HAP-1 (cell line): ENCODE measurements around the gene LAMA3.

ENCODE experiments used
- DNase-seq, 2 experiments: peaks; one replicate each; pipeline ENCODE4 v3.0.0-alpha.2; 2016 to 2020; ENCODE audit warnings: low spot score in 2 of 2
- H3K27me3 ChIP-seq: fragments of 250-450 bp; sonication (Bioruptor Pico); 2 replicates; pipeline ENCODE4 v1.5.1; 2020; ENCODE audit warnings: low read depth, mild to moderate bottlenecking, moderate library complexity
- H3K36me3 ChIP-seq: fragments of 250-450 bp; sonication (Bioruptor Pico); replicated peaks from 2 replicates; pipeline ENCODE4 v1.5.1; 2020; ENCODE audit warnings: mild to moderate bottlenecking
- H3K4me1 ChIP-seq: fragments of 250-450 bp; sonication (Bioruptor Pico); 2 replicates; pipeline ENCODE4 v1.5.1; 2020; ENCODE audit warnings: mild to moderate bottlenecking
- H3K4me3 ChIP-seq: fragments of 250-450 bp; sonication (Bioruptor Pico); 2 replicates; pipeline ENCODE4 v1.5.1; 2020; ENCODE audit warnings: mild to moderate bottlenecking, moderate library complexity
- H3K9me3 ChIP-seq: fragments of 250-450 bp; sonication (Bioruptor Pico); 2 replicates; pipeline ENCODE4 v1.5.1; 2020; ENCODE audit warnings: mild to moderate bottlenecking, moderate library complexity
- in situ Hi-C: fragments of 300-500 bp; cut with MboI; formaldehyde crosslinking; loops from 3 replicates; pipeline ENCODE4 v1.14.3; 2020; ENCODE audit warnings: low sequenced_read_pairs, inconsistent platforms, mixed read lengths

Gene LAMA3

DNA sequence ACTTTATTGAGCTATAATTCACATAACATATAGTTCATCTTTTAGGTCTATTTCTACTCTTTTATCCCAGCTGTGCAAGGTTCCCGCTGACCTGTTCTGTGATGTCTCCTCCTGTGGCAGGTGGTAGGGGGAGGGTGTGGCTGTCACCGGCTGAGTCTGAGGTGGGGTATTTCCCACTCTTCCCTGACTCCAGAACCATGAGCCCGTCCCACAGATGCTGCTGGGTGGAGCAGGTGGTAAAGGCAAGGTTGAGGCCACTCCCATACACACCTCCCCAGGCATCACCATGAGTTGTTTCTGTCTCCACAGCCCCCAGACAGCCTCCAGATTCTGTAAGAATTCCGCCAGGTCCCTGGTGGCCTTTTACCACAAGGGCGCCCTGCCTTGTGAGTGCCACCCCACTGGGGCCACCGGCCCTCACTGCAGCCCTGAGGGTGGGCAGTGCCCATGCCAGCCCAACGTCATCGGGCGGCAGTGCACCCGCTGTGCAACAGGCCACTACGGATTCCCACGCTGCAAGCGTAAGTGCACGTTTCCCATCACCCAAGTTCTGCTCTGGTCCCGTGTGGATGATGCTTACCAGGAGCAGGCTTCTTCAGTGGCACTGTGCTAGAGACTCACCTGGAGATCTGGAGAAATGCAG lies 156.9 kb downstream of the LAMA3 start:
- no peaks in the 10 kb centered on the region for H3K36me3 ChIP-seq
- no peaks in the 10 kb centered on the region for H3K27me3 ChIP-seq
- H3K9me3 ChIP-seq: no peaks in the 10 kb centered on the region
- no peak overlapping the region for H3K4me3 ChIP-seq
- DNase-seq: no peak
- in situ Hi-C loops: no loop called here
- H3K4me1 ChIP-seq: no peaks in the 10 kb centered on the region

GRCh38 chr18:23847321-23847986 lies 158.2 kb downstream of the LAMA3 start:
- H3K36me3 ChIP-seq: no peaks in the 10 kb centered on the region
- in situ Hi-C loops: no loop called here
- H3K4me3 ChIP-seq: no peak overlapping the region
- H3K4me1 ChIP-seq: no peaks in the 10 kb centered on the region
- no peaks in the 10 kb centered on the region for H3K9me3 ChIP-seq
- no peaks in the 10 kb centered on the region for H3K27me3 ChIP-seq
- DNase-seq: no peak

DNA sequence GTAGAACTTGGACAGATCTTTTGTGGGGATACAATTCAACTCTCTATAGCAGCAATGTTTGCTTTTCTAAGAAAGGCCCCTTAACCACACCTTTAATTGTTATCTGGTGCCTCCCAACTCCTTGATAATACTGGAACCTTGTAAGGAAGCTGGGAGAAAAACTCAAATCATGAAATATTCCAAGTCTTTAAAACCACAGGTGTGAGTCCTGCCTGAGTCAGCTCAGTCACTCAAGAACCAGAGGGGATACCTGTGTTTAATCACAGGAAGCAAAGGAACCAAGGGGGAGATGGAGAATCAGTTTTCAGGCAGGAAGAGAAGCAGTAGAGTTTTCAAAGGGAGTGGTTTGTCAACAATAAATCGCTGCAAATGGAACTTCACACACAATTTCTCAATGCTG lies 159.9 kb downstream of the LAMA3 start:
- Histone ChIP-seq H3K9me3 (no peaks in the 10 kb centered on the region), H3K36me3 (no peaks in the 10 kb centered on the region), H3K4me1 (no peaks in the 10 kb centered on the region), H3K27me3 (no peaks in the 10 kb centered on the region), H3K4me3 (no peak overlapping the region)
- no peak for DNase-seq
- in situ Hi-C loops: no loop called here

- no peaks in the 10 kb centered on the region for H3K27me3 ChIP-seq
- H3K36me3 ChIP-seq: no peaks in the 10 kb centered on the region
- no peak overlapping the region for H3K4me3 ChIP-seq
- no peaks in the 10 kb centered on the region for H3K4me1 ChIP-seq
- in situ Hi-C loops: no loop called here
- H3K9me3 ChIP-seq: no peaks in the 10 kb centered on the region
- DNase-seq: no peak
Measured at GRCh38 chr18:23850215-23850614, 161.0 kb downstream of the LAMA3 start.

DNA sequence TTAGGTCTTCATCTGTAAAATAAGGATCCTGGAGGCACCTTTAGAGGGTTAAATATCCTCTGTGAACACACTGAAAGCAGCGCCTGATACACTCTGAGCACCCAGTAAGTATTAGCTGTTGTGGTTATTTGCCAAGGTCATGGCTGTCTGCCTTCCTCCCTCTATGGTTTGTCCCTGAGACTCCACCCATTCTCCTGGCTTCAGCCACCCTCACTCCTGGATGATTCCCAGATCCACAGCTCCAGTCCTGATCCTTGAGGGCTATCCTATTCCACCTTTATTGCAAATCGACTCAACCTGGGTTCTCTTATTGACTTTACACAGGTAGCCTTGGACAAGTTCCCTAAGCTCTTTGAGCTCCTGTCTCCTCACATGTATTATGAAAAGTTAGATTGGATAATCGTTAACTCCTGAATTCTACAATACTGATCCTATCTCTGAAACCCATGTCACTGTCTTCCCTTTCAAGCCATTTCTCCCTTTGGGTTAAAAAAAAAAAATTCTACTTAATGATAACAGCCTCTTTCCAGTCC lies 162.3 kb downstream of the LAMA3 start:
- no peak for DNase-seq
- in situ Hi-C loops: no loop called here
- no peaks in the 10 kb centered on the region for H3K4me1 ChIP-seq
- H3K4me3 ChIP-seq: no peak overlapping the region
- H3K27me3 ChIP-seq: no peaks in the 10 kb centered on the region
- H3K36me3 ChIP-seq: no peaks in the 10 kb centered on the region
- H3K9me3 ChIP-seq: no peaks in the 10 kb centered on the region

- H3K4me3 ChIP-seq: no peak overlapping the region
- H3K9me3 ChIP-seq: no peaks in the 10 kb centered on the region
- DNase-seq: no peak
- no peaks in the 10 kb centered on the region for H3K27me3 ChIP-seq
- H3K36me3 ChIP-seq: no peaks in the 10 kb centered on the region
- in situ Hi-C loops: no loop called here
- no peaks in the 10 kb centered on the region for H3K4me1 ChIP-seq
Measured at GRCh38 chr18:23852236-23853045, 163.2 kb downstream of the LAMA3 start.

DNA sequence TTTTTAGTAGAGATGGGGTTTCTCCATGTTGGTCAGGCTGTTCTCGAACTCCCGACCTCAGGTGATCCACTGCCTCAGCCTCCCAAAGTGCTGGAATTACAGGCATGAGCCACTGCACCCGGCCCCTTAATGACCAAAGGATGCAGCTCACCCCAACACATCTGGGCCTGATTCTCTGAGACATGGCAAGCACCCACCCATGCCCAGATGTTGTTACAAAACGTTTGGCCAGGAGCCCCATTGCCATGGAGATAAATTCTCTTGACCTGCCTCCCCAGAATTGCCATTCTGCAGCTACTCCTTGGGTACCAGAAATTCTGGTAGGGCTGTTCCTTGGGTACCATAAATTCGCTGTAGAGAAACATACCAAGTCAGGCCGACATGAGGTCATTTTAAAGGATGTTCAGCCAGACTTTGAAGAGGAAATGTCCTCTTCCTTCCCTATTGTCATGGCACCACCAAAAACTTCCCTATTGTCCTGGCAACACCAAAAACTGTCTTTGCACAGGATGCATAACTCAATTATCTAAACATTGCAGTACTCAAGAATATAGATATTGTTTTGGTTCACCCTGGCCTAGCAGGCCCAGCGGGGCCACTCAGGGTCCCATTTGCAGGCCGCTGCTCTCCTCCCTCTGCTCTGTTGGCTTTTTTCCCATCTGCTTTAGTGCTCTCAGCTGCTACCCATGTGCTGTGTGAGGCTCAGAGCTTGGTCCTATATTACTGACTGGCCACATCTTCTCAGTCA lies 164.4 kb downstream of the LAMA3 start:
- Histone ChIP-seq H3K27me3 (no peaks in the 10 kb centered on the region), H3K4me3 (no peak overlapping the region), H3K9me3 (no peaks in the 10 kb centered on the region), H3K4me1 (no peaks in the 10 kb centered on the region), H3K36me3 (no peaks in the 10 kb centered on the region)
- in situ Hi-C loops: no loop called here
- no peak for DNase-seq

- peaks cover under 1% of the 10 kb centered on the region; the same call in 1 of the 2 replicates for H3K4me1 ChIP-seq
- H3K4me3 ChIP-seq: no peak overlapping the region
- no peaks in the 10 kb centered on the region for H3K36me3 ChIP-seq
- H3K27me3 ChIP-seq: no peaks in the 10 kb centered on the region
- in situ Hi-C loops: no loop called here
- no peaks in the 10 kb centered on the region for H3K9me3 ChIP-seq
- DNase-seq: no peak
Measured at GRCh38 chr18:23855721-23856120, 166.5 kb downstream of the LAMA3 start.

- Histone ChIP-seq H3K9me3 (no peaks in the 10 kb centered on the region), H3K36me3 (no peaks in the 10 kb centered on the region), H3K4me3 (no peak overlapping the region), H3K4me1 (peaks cover 10% of the 10 kb centered on the region), H3K27me3 (no peaks in the 10 kb centered on the region)
- in situ Hi-C loops: no loop called here
- no peak for DNase-seq
Measured at GRCh38 chr18:23856466-23857163, 167.4 kb downstream of the LAMA3 start.

GRCh38 chr18:23857164-23857552 lies 167.9 kb downstream of the LAMA3 start:
- DNase-seq: no peak
- H3K27me3 ChIP-seq: no peaks in the 10 kb centered on the region
- no peak overlapping the region for H3K4me3 ChIP-seq
- H3K36me3 ChIP-seq: no peaks in the 10 kb centered on the region
- in situ Hi-C loops: no loop called here
- no peaks in the 10 kb centered on the region for H3K9me3 ChIP-seq
- peaks cover 13% of the 10 kb centered on the region for H3K4me1 ChIP-seq

GRCh38 chr18:23857756-23858155 lies 168.5 kb downstream of the LAMA3 start:
- in situ Hi-C loops: no loop called here
- H3K27me3 ChIP-seq: no peaks in the 10 kb centered on the region

DNA sequence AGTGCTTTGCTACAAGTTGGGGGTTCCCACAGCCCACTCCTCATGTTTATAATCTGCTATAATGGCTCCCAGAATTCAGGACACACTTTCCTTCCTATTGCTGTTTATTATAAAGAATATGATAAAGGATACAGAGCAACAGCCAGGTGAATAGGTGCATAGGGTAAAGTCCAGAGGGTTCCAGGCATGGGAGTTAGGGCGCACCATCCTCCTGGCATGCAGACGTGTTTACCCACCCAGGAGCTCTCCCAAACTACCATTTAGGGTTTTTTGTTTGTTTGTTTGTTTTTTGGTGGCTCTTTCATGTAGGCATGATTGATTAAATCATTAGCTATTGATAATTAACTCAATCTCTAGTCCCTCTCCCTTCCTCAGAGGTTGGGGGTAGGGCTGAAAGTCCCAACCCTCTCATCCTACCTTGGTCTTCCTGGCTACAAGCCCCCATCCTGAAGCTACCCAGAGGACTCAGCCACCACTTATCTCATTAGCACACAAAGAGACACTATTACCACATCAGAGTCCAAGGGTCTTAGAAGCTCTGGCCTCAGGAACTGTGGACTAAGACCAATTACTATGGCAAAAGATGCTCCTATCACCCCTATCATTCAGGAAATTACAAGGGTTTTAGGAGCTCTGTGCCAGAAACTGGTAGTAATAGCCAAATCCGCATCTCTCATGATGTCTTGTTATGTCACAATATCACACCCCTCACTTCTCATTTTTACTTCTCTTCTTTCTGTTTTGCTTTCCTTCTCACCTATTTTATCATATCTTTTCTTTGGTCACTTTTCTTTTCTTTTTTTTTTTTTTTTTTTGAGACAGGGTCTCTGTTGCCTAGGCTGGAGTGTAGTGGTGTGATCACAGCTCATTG lies 170.4 kb downstream of the LAMA3 start:
- Histone ChIP-seq H3K9me3 (no peaks in the 10 kb centered on the region), H3K27me3 (no peaks in the 10 kb centered on the region), H3K36me3 (no peaks in the 10 kb centered on the region), H3K4me3 (no peak overlapping the region), H3K4me1 (peaks cover 29% of the 10 kb centered on the region)
- DNase-seq: no peak
- in situ Hi-C loops: no loop called here

More at GRCh38 chr18:23857756-23858155, 168.5 kb downstream of the LAMA3 start:
- no peak for DNase-seq
- no peaks in the 10 kb centered on the region for H3K36me3 ChIP-seq
- H3K4me3 ChIP-seq: no peak overlapping the region
- H3K9me3 ChIP-seq: no peaks in the 10 kb centered on the region
- peaks cover 19% of the 10 kb centered on the region for H3K4me1 ChIP-seq
